Measurements from ENCODE around the gene ZCCHC17.

- no peak for TF ChIP-seq POLR2A (IDR thresholded peaks at IDR 0.05)
- TF ChIP-seq POLR2AphosphoS5 (IDR thresholded peaks at IDR 0.05; ENCODE audit: insufficient read depth in 1 of 2, low read depth in 1 of 2), result no peak
- TF ChIP-seq CTCF (IDR thresholded peaks at IDR 0.05), result no peak
Observed at GRCh38 chr1:31261916-31262315, 34.9 kb upstream of the ZCCHC17 start.

All from vagina (tissue), 2 donors.